ENCODE results near the gene MAML3.

MAML3 gene

DNA sequence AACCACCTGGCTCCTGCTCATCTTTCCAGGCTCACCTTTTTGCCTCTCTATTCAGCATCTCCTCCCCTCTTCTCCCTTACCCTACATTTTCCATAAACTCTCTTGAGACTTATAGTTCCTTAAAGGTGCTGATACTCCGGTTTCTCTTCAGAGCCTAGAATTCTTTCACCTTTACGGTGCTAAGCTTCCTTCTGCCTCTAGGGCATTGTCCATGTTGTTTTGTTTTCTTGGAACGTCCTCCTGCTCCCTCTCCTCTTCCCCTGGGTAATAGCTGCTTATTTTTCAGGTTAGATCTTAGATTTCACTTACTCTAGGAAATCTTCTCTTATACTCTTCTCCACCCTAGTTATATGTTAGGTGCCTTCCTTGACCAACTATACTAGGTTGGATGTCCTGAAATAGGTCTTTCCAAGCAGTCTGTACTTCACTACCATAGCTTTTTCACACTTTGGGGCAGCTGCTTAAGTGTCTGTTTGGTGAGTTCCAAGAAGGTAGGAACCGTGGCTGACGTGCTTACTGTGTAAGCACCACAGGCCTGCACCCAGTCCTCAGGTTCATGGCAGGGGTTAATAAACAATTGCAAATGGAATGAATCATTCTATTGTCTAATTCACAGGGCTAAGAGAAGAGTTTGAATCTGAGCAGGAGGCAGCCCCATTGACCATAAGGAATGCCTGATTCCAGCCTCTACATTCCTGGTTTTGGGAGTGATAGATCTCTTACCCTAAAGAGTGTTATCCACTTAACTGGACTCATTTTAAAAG, 260.8 kb downstream of the MAML3 start:
- no peak for DNase-seq

DNA sequence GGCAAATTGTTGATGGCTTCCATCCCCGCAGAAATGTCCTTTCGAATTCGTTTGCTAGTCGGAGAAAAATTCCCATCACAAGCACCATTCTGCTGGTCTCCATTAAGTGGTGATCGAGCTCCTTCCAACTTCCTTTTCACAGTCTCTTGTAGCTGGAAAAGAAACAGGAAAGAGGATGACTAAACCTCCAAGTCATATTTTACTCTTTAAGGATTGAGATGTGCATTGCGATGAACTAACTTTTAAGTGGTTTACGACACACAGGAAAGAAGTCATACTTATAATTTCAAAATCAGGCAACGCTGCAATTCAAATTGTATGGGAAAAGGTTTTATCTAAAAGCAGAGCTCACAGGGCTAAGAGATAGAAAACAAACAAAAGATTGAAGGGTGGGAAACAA, 263.2 kb downstream of the MAML3 start:
- no peak for DNase-seq

DNA sequence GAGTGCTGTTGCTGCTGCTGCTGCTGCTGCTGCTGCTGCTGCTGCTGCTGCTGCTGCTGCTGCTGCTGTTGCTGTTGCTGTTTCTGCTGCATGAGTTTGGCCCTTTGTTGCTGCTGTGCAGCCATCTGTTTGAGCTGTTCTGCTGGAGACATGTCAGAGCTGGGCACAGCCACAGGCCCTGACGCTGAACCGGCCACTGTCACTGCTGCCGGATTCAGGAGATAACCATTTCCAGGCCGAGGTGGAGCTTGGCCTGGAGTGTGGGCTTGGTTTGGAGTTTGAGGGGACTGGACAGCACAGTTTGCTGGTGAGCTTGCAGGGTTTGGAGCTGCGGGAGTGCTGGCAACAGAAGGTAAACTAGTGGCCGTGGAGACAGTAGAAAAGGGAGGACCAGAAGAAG, 264.1 kb downstream of the MAML3 start:
- no peak for DNase-seq

DNA sequence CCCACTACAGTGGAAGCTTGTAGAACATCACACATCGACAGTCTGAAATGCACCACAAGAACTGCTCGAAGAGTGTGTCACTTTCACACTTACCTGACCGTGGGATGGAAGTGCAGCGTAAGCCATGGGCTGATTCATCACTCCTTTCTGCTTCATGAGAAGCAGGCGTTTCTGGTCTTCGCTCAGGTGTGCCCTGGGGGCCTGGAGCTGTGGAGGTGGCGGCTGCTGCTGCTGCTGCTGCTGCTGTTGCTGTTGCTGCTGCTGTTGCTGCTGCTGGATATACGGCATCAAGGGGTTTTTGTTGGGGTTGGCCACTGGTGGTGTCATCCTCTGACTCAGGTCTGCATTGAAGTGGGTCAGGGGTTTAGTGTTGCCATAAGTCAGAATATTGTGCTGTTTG, 264.7 kb downstream of the MAML3 start:
- no peak for DNase-seq

DNA sequence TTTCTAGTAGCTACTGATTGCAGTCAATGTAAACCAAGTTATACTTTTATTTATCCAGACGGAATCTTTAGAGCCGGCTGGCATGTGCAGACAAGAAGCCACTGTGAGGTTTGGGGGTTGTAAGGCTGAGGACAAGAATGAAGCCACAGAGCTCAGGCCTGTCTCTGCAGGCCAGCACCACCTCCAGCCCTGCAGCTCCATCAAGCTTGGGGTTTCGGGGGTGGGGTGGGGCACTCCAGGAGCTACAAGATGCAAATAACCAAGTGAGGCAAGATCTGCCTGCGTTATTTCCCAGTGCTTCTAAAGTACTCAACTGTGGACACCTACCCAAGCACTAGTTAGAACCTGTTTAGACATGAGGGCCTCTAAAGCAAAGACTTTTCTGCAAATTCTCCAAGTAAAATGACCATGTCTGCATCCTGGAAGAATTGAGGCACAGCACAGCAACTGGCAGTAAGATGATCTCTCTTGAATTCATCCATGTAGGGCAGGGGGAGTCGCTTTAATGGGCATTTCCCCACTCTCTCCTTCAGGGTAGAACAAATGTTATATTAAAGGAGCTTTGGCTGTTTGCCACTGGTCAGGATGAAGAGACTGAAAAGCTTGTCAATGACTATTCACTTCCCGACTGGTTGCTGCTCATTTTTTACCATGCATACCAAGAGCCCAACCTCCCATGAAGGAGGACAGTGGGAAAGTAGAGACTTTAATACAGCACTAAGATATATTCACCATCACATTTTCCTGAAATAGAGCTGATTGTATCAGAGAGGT, 265.8 kb downstream of the MAML3 start:
- DNase-seq = no peak

DNA sequence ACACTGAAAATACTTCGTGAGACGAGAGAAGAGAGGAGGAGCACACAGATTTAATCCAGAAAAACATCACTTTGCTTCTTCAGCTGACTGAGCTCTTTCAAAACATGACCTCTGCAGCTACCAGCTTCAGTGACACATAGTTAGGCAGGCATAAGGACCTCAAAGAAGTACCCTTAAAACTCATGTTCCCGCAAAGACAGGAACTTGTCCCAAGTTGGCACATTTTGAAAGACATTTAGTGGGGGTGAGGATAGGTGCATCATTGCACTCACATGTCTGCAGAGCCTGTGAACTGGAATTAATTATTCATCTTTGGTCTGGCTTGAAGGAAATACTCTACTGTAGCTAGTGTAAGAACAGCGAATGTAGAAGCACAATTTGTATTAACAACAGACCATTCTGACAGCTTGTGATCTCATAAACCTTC, 266.6 kb downstream of the MAML3 start:
- DNase-seq = no peak

DNA sequence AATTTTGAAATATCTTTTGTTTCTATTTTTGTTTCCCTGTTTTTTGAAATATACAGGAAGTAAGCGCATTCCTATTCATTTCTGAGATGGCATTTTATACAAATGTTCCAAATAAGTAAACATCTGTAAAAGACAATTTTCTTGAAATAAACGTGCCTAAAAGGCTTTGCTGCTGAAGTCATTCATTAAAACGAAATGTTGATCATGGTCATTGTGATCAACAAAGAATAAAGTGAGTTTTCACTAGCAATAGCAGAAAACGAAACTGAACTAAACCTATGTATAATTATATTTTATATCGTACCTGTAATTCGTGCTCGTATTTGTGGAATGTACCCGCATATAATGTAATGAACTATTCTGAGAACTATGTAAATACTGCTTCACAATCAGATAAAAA, 267.2 kb downstream of the MAML3 start:
- DNase-seq = no peak

DNA sequence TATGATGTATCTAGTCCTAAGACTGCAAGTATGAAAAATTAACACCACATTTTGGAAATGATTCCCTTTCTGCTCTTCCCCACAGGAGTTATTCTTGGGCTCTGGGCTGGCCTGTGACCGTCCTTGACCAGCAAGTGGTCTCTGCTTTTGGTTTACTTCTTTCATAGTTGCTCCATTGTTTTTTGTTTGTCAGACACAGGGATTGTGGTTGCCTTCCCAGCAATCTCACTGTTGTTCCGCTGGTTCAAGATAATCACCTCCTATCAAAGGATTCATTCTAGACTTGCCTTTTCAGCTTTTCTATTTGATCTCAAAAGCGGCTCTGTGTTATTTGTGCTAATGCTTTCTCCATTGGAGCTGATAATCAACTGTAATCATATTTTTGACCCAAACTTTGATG, 269.5 kb downstream of the MAML3 start:
- DNase-seq = no peak

DNA sequence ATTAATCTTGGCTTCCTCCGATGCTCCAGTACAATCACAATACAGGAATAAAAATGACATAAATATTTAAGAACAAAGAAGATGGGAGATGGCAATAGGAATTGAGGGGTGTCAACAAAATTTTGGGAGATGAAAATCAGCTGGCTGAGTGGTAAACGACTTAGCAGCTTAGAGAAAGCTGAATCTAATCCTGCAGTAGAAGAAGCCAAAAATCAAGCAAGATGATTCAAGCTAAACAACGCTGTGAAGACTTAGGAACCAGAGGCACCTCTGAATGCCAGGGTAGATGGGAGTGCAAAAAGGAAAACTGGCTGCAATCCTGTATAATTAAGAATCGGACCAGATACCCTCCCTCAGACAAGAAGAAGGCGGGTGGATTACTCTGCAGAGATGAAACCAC, 273.1 kb downstream of the MAML3 start:
- no peak for DNase-seq

DNA sequence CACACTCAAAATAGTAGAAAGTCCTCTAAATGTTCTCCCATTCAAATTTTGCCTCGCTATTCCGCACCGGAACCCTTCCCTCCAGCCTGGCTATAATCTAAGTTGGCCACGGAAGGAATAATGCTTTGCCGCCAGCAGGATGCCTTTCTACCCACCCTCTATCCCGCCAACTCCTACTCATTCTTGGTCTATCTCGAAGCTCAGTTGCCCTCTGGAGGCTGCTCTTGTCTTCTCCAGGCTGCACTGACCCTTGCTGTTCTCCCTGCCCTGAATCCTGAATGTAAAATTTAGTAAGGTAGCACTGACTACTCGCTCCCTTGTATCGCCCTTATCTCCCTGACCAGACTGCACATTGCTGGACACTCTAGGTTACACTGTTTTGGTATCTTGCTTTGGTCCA, 275.9 kb downstream of the MAML3 start:
- DNase-seq = no peak

DNA sequence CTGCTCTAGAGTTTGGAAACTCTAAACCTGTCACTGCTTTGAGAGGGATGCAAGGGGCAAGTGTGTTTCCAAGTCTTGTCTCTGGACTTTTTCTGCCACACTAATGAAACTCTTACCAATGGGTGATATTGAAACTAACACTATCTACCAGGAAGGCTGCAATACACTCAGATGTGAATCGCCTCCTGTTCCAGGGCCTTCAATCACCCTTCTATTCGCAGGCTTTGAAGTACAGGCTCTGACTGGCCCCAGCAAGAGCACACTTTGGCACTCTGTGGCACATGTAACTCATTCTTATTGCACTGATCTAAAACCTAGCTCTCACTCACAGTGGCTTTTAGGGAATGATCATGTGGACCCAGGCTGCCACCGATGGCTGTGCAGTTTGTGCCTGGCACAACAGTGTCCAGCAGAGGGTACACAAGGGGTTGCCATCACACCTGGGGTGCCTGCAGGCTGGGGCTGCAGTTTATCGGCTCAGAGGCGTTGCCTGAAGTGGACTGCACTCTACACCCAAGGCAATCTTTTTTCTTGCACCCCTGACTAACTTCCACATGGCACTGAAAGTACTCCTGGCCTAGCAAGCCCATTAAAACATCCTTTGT, 277.5 kb downstream of the MAML3 start:
- no peak for DNase-seq

DNA sequence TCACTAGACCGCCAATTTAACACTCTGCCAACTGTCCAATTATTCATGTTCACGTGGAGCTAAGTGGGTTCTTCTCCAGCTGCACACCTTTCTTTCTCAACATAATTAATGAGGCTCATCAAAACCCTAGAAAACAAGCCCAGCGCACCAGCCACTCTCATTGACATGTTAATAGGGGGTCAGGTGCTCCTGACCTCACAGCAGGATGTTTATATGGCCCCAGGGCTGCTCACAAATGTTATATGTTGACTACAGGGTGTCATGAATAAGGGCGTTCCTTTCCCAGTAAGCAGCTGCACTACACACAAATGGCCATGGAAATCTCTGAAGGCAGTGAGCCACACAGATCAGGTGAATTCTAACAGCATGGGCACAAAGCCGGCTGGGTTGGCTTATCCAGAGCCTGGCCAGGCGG, 278.6 kb downstream of the MAML3 start:
- DNase-seq = no peak

DNA sequence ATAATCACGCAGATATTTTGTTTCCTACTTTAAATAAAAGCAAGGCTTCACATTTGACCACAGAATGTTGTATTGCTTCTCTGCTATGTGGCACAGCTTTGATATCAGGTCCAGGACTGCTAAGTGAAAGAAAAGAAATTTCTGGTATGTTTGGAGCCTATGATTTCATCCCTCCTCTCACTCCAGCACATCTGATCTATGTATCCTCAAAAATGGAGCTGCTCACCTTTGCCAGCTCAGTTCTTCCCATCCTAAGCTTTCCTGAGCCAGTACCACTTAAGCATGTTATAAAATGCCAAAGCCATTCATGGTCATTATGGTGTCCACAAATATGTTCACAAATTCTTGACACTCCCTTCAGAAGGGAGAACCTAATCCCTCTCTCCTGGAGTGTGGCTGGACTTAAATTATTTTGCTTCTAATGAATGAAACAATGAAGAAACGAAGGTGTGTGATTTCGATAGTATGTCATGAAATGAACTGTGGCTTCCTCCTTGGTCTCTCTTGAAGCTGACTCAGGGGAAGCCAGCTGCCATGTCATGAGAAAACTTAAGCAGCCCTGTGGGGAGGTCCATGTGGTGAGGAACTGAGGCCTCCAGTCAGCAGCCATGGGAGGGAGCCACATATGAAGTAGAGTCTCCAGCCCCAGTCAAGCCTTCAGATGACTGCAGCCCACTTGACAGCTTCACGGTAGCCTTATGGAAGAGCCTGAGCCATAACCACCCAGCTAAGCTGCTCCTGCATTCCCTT, 280.7 kb downstream of the MAML3 start:
- no peak for DNase-seq

DNA sequence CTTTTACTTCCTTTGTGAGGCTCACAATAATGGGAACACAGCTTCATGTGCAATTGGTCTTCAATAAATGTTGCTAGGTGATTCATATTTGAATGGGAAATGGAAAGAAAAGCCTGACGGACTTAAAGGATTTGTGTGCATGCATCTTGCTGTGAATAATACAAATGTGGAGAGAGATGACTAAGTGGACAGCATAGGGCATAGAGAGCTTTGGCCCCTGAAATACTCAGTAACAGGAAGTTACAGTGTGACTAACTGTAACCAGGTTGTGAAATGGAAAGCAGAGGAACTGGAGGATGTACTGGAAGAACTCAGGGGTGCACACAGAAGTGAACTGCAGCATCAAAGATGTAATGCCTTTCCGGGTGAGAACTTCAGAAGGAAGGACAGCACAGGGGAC, 281.7 kb downstream of the MAML3 start:
- DNase-seq = no peak

DNA sequence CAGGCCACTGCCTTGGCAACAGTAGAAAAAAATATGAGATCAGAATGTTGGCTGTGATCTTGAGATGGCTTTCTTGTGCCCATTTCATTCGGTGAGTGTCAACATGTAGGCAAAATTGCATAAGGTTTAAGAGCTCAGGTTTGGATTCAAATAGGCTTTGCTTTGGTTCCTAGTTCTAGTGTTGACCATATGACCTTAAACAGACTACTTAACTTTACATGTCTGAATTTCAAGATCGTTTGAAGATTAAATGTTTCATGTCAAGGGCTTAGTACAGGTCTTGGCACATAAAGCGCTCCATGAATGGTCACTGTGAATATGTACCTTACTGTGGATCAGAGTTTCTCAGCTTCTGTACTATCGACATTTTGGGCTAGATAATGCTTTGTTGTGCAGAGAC, 284.2 kb downstream of the MAML3 start:
- DNase-seq = no peak

DNA sequence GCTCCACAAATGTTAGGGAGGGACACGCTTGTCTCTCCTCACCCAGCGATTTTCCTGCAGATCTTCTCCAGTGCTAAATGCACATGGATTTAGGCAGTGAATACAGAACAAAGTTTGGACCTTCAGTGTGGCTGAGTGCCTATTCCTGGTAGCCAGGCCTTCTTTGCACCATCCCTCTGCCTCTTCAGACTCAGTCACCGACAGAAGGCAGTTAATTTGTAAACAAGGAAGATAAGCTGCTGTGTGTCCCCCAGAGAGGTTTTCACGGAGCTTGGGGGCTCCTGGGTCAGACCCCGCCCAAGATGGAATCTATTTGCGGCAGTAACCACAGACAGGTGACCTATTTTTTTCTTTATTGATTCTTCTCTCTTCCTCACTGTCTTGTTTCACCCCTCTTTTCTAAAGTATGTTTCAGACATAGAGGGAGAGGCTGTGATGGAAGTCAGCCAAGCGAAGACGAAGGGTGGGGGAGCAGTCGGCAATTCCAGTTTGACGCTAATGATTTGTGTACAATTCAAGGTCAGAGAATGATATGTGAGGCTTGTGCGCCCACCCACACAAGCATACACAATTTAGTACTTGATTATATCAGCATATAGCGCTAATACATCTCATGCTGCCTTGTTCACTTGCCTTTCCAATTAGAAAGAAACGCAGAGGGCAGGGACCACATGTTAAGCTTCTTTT, 287.6 kb downstream of the MAML3 start:
- no peak for DNase-seq

DNA sequence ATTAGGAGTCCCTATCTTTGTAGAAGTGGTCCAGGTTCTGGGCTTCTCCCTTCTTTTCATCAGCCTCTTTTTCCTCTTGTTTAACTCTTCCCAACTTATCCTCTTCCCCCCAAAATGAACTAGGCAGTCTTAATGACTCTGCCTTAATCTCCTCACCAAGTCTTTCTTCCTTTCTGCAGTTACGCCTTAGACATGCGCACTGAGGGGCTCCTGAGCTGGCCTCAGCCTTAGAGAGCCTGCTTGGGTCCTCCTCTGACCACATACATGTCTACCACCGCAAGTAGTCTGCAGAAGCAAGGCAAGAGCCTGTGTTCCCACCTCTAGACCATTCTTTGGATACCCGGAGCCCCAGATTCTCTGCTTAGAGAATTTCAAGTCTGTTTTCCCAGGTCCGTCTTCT, 288.4 kb downstream of the MAML3 start:
- no peak for DNase-seq

DNA sequence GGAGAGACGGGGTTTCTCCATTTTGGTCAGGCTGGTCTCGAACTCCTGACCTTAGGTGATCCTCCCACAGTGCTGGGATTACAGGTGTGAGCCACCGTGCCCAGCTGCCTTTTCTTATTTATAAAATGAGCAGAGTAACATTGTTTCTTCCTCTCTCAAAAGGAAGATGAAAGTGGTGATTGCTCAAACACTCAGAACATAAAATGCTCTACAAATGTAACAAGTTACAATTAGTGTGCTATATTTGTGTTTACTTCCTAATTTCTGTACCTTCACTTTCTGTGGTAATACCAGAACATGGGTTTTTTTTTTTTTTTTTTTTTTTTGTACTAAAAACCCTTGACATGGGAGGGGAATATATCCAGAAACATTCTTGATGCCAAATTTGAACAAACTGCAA, 290.5 kb downstream of the MAML3 start:
- DNase-seq = no peak

DNA sequence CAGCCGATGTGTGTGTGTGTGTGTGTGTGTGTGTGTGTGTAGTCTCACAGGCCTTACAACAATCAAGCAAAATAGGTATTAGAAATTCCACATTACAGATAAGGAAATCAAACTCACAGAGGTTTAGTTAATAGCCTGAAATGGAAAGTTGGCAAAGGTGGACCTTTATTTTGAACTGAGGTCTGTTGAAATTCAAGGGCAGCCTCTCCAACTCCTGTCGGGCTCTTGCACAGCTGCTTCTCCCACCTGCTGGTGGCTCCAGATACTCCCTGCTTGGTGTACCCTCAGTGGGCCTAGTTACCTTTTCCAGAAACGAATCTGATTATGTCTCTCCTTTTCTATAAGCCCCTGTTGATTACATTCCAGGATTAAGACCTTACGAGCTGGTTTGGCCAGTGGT, 292.5 kb downstream of the MAML3 start:
- no peak for DNase-seq

DNA sequence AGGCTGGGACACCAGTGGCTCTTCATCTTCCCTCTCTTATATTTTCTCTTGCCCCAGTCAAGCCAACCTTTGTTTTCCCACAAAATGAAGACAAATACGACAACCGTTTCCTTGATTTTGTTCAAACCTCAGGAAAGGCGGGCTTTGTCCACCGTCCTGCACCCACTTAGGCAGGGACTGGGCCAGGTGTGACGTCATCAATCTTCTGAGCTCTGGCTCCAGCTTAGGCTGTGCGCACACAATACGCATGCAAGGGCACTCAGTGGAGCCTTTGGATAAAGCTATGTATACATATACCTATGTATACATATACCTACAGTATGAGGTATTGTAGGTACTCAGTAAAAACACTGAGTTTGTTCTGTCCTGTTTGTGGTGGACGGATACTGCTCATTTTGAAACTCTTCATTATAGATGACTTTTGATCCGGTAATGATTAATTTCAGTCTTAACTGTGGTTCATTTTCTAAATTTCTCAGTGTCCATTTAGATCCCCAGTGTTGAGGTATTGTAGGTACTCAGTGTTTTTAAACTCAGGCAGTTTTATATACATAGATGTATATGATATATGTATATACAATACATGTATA, 293.5 kb downstream of the MAML3 start:
- no peak for DNase-seq

DNA sequence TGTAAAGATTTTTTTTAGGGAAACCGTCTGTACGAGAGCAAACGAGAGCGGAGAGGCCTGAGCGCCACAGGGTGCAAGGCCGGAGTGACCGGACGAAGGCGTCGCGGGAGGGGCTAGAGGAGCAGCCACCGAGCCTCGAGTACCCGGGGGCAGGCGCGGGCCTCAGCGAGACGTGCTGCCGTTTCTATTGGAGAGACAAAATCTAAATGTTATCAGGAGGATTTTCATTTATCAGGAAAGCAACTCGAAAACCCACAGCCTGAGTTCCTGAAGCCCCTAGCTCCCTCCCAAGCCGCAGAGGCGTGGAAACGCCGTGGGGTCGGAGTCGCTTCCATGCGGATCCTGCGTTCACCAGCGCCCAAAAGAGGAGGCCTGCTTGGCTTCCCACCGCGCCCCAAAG, 294.1 kb downstream of the MAML3 start:
- no peak for DNase-seq

DNA sequence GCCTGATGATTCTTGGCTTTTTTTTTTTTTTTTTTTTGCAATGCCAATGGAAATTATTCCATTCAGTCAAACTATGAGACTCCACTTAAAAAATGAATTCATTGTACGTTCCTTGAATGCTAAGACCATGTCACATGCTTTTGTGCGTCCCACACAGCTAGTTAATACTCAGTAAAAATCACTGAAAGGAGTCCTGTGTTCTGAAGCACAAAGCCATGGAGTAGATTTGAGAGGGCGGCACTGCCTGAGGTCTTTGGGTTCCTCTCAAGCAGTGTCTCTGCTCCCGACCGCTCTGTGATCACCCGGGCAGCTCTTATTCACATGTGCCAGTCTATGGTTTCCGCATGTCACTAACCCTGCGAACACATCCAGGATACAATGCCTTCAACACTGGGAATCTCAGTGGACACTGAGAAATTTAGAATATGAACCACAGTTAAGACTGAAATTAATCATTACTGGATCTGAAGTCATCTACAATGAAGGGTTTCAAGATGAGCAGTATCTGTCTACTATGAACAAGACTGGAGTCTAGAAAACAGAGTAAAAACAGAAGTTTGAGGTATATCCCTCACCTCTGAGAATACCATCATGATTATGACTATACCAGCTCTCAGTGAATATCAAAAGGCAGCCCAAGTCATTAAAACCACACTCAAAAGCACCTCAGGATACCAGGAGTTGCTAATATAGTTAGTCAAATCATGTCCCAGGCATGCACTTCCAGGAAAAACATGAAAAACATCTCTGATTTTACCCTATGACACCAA, 295.4 kb downstream of the MAML3 start:
- DNase-seq = no peak

Data from stimulated activated naive CD4-positive, alpha-beta T cell (primary cell).